ENCODE results near the gene FAM222B.

The FAM222B gene

GRCh38 chr17:28765038-28765437 is 77.6 kb downstream of the FAM222B start:
- no peak overlapping the region for H3K27ac ChIP-seq (ENCODE audit: low read depth, low read length)
- no peaks in the 10 kb centered on the region for H3K9me3 ChIP-seq (ENCODE audit: control insufficient read depth, insufficient read depth, low read length)
- H3K4me1 ChIP-seq (ENCODE audit: control insufficient read depth, insufficient read depth, low read length) = peaks cover 28% of the 10 kb centered on the region
- no peak overlapping the region for H3K9ac ChIP-seq (ENCODE audit: low read depth, low read length)
- H3K27me3 ChIP-seq (ENCODE audit: control insufficient read depth, insufficient read depth, low read length) = no peaks in the 10 kb centered on the region
- peaks cover 32% of the 10 kb centered on the region for H3K36me3 ChIP-seq (ENCODE audit: control insufficient read depth, insufficient read depth, low read length)
- H3K4me3 ChIP-seq (ENCODE audit: low read depth, low read length) = no peak overlapping the region

- no peak overlapping the region for H3K9ac ChIP-seq (ENCODE audit: low read depth, low read length)
- H3K27ac ChIP-seq (ENCODE audit: low read depth, low read length) = no peak overlapping the region
- H3K4me1 ChIP-seq (ENCODE audit: control insufficient read depth, insufficient read depth, low read length) = peaks cover 33% of the 10 kb centered on the region
- no peak overlapping the region for H3K4me3 ChIP-seq (ENCODE audit: low read depth, low read length)
- H3K9me3 ChIP-seq (ENCODE audit: control insufficient read depth, insufficient read depth, low read length) = no peaks in the 10 kb centered on the region
- H3K36me3 ChIP-seq (ENCODE audit: control insufficient read depth, insufficient read depth, low read length) = peaks cover 44% of the 10 kb centered on the region
- H3K27me3 ChIP-seq (ENCODE audit: control insufficient read depth, insufficient read depth, low read length) = no peaks in the 10 kb centered on the region
Observed at GRCh38 chr17:28763804-28764266, 78.8 kb downstream of the FAM222B start.

DNA sequence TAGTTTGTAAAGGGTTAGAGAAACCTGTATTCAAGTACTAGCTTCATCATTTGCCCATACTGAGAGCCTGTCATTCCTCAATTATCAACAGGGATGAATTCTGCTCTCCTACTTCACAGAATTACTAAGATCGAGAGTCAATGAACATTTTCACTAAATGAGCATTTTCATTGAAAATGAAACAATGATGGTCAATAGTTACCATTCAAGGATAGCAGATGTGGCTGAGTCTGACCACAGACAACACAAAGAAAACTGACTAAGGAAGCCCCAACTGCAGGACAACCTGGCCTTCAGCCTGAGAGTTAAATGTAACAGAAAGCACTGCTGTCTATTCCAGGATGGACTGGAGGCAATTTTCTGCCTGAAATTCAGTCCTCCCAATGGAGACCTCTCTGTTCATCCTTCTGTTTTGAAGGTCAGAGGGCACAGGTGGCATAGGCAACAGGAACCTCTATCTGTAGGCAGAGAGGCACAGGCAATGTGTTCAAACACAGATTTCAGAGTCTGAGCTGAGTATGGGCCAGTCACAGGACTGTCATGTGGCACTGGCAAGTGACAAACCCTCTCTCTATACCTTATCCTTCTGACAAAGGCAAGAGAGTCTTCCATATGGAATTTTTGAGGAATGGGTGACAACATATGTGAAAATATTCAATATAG is 79.3 kb downstream of the FAM222B start:
- no peaks in the 10 kb centered on the region for H3K9me3 ChIP-seq (ENCODE audit: control insufficient read depth, insufficient read depth, low read length)
- H3K36me3 ChIP-seq (ENCODE audit: control insufficient read depth, insufficient read depth, low read length) = peaks cover 50% of the 10 kb centered on the region
- no peak overlapping the region for H3K9ac ChIP-seq (ENCODE audit: low read depth, low read length)
- H3K27me3 ChIP-seq (ENCODE audit: control insufficient read depth, insufficient read depth, low read length) = no peaks in the 10 kb centered on the region
- H3K4me1 ChIP-seq (ENCODE audit: control insufficient read depth, insufficient read depth, low read length) = peaks cover 33% of the 10 kb centered on the region
- no peak overlapping the region for H3K27ac ChIP-seq (ENCODE audit: low read depth, low read length)
- H3K4me3 ChIP-seq (ENCODE audit: low read depth, low read length) = no peak overlapping the region

- H3K9me3 ChIP-seq (ENCODE audit: control insufficient read depth, insufficient read depth, low read length) = no peaks in the 10 kb centered on the region
- 0 out of 2 replicates have a peak overlapping the region, but pooled peaks have one; percentile 25 for H3K9ac ChIP-seq (ENCODE audit: low read depth, low read length)
- peaks cover 33% of the 10 kb centered on the region for H3K4me1 ChIP-seq (ENCODE audit: control insufficient read depth, insufficient read depth, low read length)
- H3K27me3 ChIP-seq (ENCODE audit: control insufficient read depth, insufficient read depth, low read length) = no peaks in the 10 kb centered on the region
- peak overlapping the region; percentile 98 for H3K27ac ChIP-seq (ENCODE audit: low read depth, low read length)
- H3K36me3 ChIP-seq (ENCODE audit: control insufficient read depth, insufficient read depth, low read length) = peaks cover 59% of the 10 kb centered on the region
- H3K4me3 ChIP-seq (ENCODE audit: low read depth, low read length) = peak overlapping the region; percentile 26
Observed at GRCh38 chr17:28760601-28761562, 81.7 kb downstream of the FAM222B start.

- Histone ChIP-seq H3K4me1 (ENCODE audit: control insufficient read depth, insufficient read depth, low read length) (peaks cover 33% of the 10 kb centered on the region), H3K4me3 (ENCODE audit: low read depth, low read length) (no peak overlapping the region), H3K27me3 (ENCODE audit: control insufficient read depth, insufficient read depth, low read length) (no peaks in the 10 kb centered on the region), H3K9me3 (ENCODE audit: control insufficient read depth, insufficient read depth, low read length) (no peaks in the 10 kb centered on the region), H3K9ac (ENCODE audit: low read depth, low read length) (no peak overlapping the region), H3K27ac (ENCODE audit: low read depth, low read length) (peak overlapping the region; percentile 98), H3K36me3 (ENCODE audit: control insufficient read depth, insufficient read depth, low read length) (peaks cover 46% of the 10 kb centered on the region)
Observed at GRCh38 chr17:28759256-28759865, 83.2 kb downstream of the FAM222B start.

- Histone ChIP-seq H3K36me3 (ENCODE audit: control insufficient read depth, insufficient read depth, low read length) (peaks cover 46% of the 10 kb centered on the region), H3K27ac (ENCODE audit: low read depth, low read length) (no peak overlapping the region), H3K9me3 (ENCODE audit: control insufficient read depth, insufficient read depth, low read length) (no peaks in the 10 kb centered on the region), H3K9ac (ENCODE audit: low read depth, low read length) (no peak overlapping the region), H3K4me1 (ENCODE audit: control insufficient read depth, insufficient read depth, low read length) (peaks cover 33% of the 10 kb centered on the region), H3K4me3 (ENCODE audit: low read depth, low read length) (no peak overlapping the region), H3K27me3 (ENCODE audit: control insufficient read depth, insufficient read depth, low read length) (no peaks in the 10 kb centered on the region)
Observed at GRCh38 chr17:28758411-28759121, 84.0 kb downstream of the FAM222B start.

- Histone ChIP-seq H3K9ac (ENCODE audit: low read depth, low read length) (no peak overlapping the region), H3K4me3 (ENCODE audit: low read depth, low read length) (no peak overlapping the region), H3K27ac (ENCODE audit: low read depth, low read length) (no peak overlapping the region), H3K9me3 (ENCODE audit: control insufficient read depth, insufficient read depth, low read length) (no peaks in the 10 kb centered on the region), H3K27me3 (ENCODE audit: control insufficient read depth, insufficient read depth, low read length) (no peaks in the 10 kb centered on the region), H3K4me1 (ENCODE audit: control insufficient read depth, insufficient read depth, low read length) (peaks cover 14% of the 10 kb centered on the region), H3K36me3 (ENCODE audit: control insufficient read depth, insufficient read depth, low read length) (peaks cover 46% of the 10 kb centered on the region)
Observed at GRCh38 chr17:28756049-28756804, 86.4 kb downstream of the FAM222B start.

DNA sequence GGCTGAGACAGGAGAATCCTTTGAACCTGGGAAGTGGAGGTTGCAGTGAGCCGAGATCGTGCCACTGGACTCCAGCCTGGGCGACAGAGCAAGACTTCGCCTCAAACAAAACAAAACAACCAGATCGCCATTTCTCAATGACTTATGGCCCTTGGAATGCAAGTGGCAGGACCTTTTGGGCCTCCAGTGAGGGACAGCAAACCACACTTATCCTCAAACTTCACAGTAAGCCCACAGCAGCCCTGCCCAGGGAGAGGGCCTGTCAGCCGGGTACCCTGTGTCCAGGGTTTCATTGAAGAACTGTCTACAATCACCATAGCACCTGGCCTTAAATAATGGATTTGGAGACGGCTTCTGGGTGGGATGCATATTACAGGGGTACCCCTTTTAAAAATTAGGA is 87.1 kb downstream of the FAM222B start:
- Histone ChIP-seq H3K27ac (ENCODE audit: low read depth, low read length) (no peak overlapping the region), H3K4me1 (ENCODE audit: control insufficient read depth, insufficient read depth, low read length) (peaks cover 8% of the 10 kb centered on the region), H3K36me3 (ENCODE audit: control insufficient read depth, insufficient read depth, low read length) (peaks cover 53% of the 10 kb centered on the region), H3K4me3 (ENCODE audit: low read depth, low read length) (no peak overlapping the region), H3K9ac (ENCODE audit: low read depth, low read length) (no peak overlapping the region), H3K9me3 (ENCODE audit: control insufficient read depth, insufficient read depth, low read length) (no peaks in the 10 kb centered on the region), H3K27me3 (ENCODE audit: control insufficient read depth, insufficient read depth, low read length) (no peaks in the 10 kb centered on the region)

GRCh38 chr17:28751600-28752366 is 90.8 kb downstream of the FAM222B start:
- Histone ChIP-seq H3K4me1 (ENCODE audit: control insufficient read depth, insufficient read depth, low read length) (peaks cover 11% of the 10 kb centered on the region), H3K27me3 (ENCODE audit: control insufficient read depth, insufficient read depth, low read length) (no peaks in the 10 kb centered on the region), H3K4me3 (ENCODE audit: low read depth, low read length) (no peak overlapping the region), H3K9me3 (ENCODE audit: control insufficient read depth, insufficient read depth, low read length) (no peaks in the 10 kb centered on the region), H3K36me3 (ENCODE audit: control insufficient read depth, insufficient read depth, low read length) (peaks cover 55% of the 10 kb centered on the region), H3K9ac (ENCODE audit: low read depth, low read length) (no peak overlapping the region), H3K27ac (ENCODE audit: low read depth, low read length) (no peak overlapping the region)

Measured in HUES48 (cell line).